ENCODE results near the gene CDH23. TPM values are rescaled to one million over a fixed set of nuclear protein-coding genes. Genes with fewer than 3 reads are reported as not detected.

Gene CDH23
- total RNA-seq, 2 donors from 2014 or later = 1.4 to 1.6 TPM

DNA sequence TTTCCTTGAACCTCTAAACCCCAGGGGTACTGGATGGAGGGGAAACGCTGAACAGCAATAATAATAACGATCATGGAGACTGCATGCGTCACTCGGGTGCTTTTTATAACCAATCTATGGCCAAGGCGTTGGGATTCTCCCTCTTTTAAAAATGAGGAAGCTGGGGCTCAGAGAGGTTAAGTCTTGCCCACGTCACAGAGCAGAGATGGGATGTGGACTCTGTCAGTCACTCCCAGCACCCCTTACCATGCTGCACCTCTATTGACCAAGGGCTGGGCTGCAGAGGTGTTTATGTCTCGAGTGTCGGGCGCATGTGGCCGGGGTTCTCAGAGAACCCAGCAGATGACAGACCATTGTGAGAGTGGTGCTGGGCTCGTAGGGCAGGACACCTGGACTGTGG, 129.9 kb downstream of the CDH23 start:
- intact Hi-C loops (cut with DNase I) = no loop called here
- DNase-seq = no peak
- TF ChIP-seq CTCF (IDR thresholded peaks at IDR 0.05) = no peak

GRCh38 chr10:71527135-71527534, 130.4 kb downstream of the CDH23 start:
- Histone ChIP-seq H3K27me3 (no peaks in the 10 kb centered on the region), H3K27ac (no peak overlapping the region), H3K4me3 (no peak overlapping the region), H3K36me3 (no peaks in the 10 kb centered on the region), H3K4me1 (no peaks in the 10 kb centered on the region), H3K9ac (ENCODE audit: low read depth in 2 of 2, low read length in 2 of 2) (no peak overlapping the region), H3K9me3 (no peaks in the 10 kb centered on the region)
- TF ChIP-seq CTCF (IDR thresholded peaks at IDR 0.05) = no peak
- no peak for DNase-seq
- intact Hi-C loops (cut with DNase I) = no loop called here

More for the DNA sequence above, 129.9 kb downstream of the CDH23 start:
- H3K9me3 ChIP-seq = no peaks in the 10 kb centered on the region
- H3K27ac ChIP-seq = no peak overlapping the region
- H3K36me3 ChIP-seq = no peaks in the 10 kb centered on the region
- H3K27me3 ChIP-seq = no peaks in the 10 kb centered on the region
- H3K4me1 ChIP-seq = no peaks in the 10 kb centered on the region
- H3K4me3 ChIP-seq = no peak overlapping the region
- no peak overlapping the region for H3K9ac ChIP-seq (ENCODE audit: low read depth in 2 of 2, low read length in 2 of 2)

- no peak for TF ChIP-seq CTCF (IDR thresholded peaks at IDR 0.05)
- no peaks in the 10 kb centered on the region for H3K4me1 ChIP-seq
- H3K36me3 ChIP-seq = no peaks in the 10 kb centered on the region
- intact Hi-C loops (cut with DNase I) = no loop called here
- H3K4me3 ChIP-seq = no peak overlapping the region
- H3K9ac ChIP-seq (ENCODE audit: low read depth in 2 of 2, low read length in 2 of 2) = no peak overlapping the region
- no peaks in the 10 kb centered on the region for H3K27me3 ChIP-seq
- no peak overlapping the region for H3K27ac ChIP-seq
- no peak for DNase-seq
- no peaks in the 10 kb centered on the region for H3K9me3 ChIP-seq
Observed at GRCh38 chr10:71528371-71529206, 131.9 kb downstream of the CDH23 start.

DNA sequence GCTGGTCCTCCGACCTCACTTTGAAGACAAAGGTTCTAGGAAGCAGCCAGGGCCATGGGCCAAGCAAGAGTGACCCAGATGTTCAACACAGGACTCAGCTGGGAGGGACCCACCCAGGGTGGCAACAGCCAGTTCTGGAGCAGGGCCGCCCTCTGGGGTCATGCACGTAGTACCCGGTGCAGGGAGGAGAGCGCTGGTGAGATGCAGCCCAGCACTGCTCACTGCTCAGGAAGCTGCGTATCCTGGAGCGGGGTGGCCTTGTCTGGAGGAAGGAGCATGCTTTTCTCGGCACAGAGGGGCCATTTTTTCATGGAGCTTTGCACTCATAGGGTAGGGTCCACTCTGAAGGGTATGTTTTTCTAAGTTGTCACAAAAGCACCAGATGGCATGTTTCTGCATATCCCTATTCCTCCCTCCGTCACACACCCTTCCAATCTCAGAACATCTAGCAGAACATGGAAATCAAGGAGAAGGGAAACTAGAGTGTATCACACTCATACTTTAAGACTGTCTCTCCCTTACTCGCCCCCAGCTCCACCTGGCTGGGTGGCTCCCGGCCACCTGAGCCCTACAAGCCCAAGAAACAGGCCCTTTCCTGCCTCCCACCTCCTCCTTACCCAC, 132.6 kb downstream of the CDH23 start:
- no peak overlapping the region for H3K9ac ChIP-seq (ENCODE audit: low read depth in 2 of 2, low read length in 2 of 2)
- no peak for TF ChIP-seq CTCF (IDR thresholded peaks at IDR 0.05)
- intact Hi-C loops (cut with DNase I) = no loop called here
- no peak overlapping the region for H3K4me3 ChIP-seq
- no peaks in the 10 kb centered on the region for H3K27me3 ChIP-seq
- H3K36me3 ChIP-seq = no peaks in the 10 kb centered on the region
- no peaks in the 10 kb centered on the region for H3K4me1 ChIP-seq
- H3K9me3 ChIP-seq = no peaks in the 10 kb centered on the region
- no peak overlapping the region for H3K27ac ChIP-seq
- no peak for DNase-seq

DNA sequence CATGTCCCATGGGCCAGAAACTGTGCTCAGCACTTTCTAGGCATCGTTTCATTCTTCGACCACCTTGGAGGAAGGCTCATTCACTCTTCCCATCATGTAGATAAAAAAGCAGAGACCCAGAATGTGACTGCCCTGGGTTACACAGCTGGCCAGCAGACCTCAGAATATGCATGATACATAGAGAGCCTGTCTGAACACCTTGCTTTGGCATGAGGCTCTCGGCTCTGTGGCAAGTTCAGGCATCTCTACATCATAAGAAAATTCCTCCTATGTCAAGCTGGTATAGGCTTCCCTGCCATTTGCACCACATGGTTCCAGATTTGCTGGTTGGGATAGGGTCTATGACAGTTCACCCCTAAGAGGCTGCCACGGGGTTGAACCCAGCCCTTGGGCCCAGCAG, 134.1 kb downstream of the CDH23 start:
- intact Hi-C loops (cut with DNase I) = no loop called here
- DNase-seq = no peak
- no peaks in the 10 kb centered on the region for H3K9me3 ChIP-seq
- TF ChIP-seq CTCF (IDR thresholded peaks at IDR 0.05) = no peak
- H3K4me3 ChIP-seq = no peak overlapping the region
- no peaks in the 10 kb centered on the region for H3K4me1 ChIP-seq
- no peaks in the 10 kb centered on the region for H3K36me3 ChIP-seq
- H3K27ac ChIP-seq = no peak overlapping the region
- no peaks in the 10 kb centered on the region for H3K27me3 ChIP-seq
- H3K9ac ChIP-seq (ENCODE audit: low read depth in 2 of 2, low read length in 2 of 2) = no peak overlapping the region

Data from colonic mucosa (tissue), 4 donors.